Endothelial cell of hepatic sinusoid (primary cell): ENCODE measurements around the gene FAM83D.
"Not testable (repeated sequence)": the region's sequence is repeated elsewhere in the genome, so short reads cannot be mapped to it uniquely, and the experiment has no call there.

Experiments used
- in situ Hi-C: cut with HindIII; loops from 2 replicates; pipeline ENCODE4 v1.10.0; 2017; ENCODE audit warnings: low sequenced_read_pairs

Gene FAM83D

DNA sequence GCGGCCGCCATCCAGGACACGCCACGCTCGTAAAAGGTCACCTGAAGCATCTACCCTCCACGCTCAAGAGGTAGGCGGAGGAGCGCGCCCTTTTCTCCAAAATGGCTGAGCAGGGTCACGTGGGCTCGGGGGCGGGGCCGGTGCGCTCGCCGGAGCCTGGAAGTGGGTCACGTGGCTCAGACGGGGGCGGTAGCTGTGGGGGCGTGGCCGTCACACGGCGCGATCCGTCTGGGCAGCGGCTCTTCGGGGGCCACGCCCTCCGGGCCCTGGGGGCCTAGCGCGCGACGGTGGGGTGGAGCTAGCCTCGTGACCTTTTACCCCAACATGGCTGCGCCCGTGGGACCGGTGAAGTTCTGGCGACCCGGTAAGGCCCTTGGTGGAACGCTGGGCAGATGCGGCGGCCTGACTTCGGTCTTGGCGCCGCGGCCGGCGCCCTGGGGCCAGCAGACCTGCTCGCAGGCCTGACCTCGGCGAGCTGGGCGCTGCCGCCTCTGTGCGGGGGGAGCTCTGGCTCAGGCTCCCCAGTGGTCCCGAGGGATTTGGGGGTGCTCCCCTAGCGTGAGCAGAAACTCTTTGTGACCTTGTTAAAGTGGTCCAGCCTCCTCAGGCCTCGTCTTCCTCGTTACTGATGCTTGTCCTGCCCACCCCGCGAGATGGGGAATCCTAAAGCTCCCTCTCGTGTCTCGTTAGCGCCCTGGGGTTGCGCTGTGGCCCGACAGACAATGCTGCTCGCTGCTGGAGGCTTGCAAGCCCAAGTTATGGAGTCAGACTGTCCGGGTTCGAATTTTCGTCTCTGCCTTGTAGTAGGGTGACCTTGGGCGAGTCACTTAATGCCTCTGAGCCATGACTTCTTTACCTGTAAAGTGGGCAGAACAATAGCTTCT lies 36.1 kb downstream of the FAM83D start, which contains the start of gene DHX35:
TSS of gene DHX35 (plus strand) at position 301 of the 884 bp plus-strand sequence. CDS start at position 325, 24 bp downstream.
- in situ Hi-C loops = no loop called here

DNA sequence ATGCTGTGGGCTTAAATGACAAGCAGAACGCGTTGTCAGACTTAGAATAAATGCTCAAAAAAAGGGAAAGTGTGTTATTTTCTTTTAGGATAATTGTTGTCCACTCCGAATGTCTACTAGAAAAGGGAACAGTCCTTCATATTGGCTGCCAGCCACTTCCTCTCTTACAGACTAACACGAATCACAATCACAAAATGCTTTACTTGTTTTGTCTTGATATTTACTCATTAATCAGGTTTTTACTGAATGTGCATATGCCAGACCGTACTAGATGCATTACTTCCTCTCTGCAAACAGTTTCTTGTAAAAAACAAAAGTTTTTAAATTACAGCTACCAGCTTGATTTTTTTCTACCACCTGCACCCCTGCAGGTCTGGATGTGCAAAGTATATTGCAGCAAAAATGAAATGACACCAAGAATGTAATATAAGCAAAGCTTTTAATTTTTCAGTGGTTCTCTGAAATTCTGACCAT lies 36.7 kb downstream of the FAM83D start:
- in situ Hi-C loops = no loop called here

DNA sequence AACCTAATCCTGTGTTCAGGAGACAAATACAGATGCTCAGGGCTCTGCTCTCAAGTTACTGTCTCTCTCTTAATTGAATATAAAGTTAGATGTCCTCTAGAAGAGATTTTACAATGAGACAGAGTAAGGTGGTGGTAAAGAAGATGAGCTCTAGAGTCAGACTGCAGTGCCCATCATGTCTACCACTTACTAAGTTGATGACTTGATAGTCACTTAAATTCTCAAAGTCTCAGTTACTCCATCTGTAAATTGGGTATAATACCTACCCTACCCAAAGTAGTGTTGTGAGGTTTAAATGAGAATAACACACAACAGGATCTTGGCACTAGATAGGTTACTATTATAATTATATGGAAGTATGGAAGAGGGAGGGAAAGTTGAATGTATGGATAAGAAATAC lies 37.5 kb downstream of the FAM83D start:
- in situ Hi-C loops = no loop called here

DNA sequence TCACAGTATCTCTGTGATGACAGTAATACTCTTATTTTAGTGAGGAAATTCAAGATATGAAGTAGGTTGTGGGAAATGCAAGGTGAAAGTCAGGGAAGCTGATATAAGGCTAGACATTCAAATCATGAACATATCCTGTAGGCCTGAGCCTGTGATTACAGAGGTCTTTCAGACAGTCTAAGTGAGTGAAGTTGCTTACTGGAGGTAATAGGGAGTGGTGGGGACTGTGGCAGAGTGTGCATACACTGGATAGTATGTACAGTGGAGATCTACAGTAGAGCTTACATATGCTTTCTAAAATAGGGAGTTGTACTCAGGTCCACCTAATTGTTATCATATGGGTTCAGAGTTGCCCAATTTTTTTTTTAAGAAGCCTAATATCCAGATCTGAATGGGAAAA lies 39.0 kb downstream of the FAM83D start:
- in situ Hi-C loops = no loop called here

DNA sequence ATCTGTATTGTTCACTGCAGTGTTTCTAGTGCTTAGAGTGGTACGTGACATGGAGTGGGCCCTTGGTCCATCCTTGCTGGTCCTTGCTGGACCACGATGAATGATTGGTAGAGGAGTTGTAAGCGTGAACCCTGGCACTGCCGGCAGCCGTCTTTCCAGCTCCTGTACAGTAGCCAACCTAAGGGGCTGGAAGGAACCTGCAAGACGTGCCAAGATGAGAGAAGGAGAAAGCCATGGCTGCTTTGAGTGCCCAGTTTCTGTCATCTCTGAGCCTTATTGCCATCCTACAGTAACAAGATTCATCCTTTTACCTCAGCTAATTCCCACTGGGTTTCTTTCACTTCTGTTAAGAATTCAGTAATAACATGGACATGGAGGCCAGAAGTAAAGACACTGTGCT lies 41.9 kb downstream of the FAM83D start:
- in situ Hi-C loops = no loop called here

DNA sequence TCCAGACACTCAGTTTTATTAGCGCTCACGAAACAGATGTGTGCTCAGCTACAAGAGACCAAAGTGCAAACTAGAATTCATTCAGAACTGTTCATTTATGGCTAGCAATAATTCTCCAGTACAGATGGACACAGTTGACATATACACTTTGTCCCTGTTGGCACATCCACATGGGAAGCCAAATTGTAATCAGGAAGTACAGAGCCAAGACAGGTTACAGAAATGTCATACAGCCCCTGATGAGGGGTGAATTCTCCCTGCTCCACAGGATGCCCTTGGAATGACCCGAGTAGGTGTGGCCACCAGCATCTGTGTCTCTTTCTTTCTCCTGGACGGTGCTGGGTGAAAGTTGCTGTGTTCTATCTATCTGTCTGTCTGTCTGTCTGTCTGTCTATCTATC lies 43.5 kb downstream of the FAM83D start:
- in situ Hi-C loops = no loop called here

DNA sequence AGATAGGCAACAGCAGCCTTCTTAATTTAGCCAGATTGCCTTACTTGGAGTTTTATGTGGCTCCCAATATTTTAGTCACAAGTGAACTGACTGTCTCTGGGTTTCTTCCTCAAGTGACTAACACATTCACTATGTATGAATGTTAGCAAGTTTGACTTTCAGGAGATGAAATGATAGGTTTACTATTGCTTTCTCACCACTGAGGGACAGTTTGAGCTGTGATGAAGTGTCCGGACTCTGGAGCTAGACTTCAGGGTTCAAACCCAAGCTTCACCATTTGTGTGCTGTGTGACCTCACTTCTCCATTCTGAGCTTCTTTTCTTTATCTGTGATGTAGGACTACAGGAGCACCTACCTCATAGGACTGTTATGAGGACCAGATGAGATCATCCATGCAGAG lies 44.1 kb downstream of the FAM83D start:
- in situ Hi-C loops = no loop called here

DNA sequence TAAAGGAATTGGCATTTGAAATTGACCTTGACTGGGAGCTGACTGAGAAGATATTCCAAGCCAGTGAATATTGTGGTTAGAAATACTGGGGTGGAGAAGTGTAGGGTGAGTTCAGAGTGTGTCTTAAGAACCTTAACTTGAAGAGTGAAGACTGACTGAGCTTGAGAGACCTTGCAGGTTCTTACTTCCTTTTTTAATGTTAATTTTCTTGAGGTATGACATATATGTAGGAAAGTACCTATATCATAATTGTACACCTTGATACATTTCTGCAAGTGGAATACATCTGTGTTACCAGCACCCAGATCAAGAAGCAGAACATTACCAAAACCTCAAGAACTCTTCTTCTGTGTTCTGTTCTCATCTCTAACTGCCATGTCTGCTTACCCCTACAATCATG lies 46.9 kb downstream of the FAM83D start:
- in situ Hi-C loops = no loop called here

GRCh38 chr20:38973645-38974044 lies 47.4 kb downstream of the FAM83D start:
- in situ Hi-C loops = no loop called here

GRCh38 chr20:38975539-38976120 lies 49.4 kb downstream of the FAM83D start:
- in situ Hi-C loops = no loop called here

GRCh38 chr20:38979434-38979833 lies 53.2 kb downstream of the FAM83D start:
- in situ Hi-C loops = no loop called here

- in situ Hi-C loops = no loop called here
Observed at GRCh38 chr20:38979842-38980241, 53.6 kb downstream of the FAM83D start.

- in situ Hi-C loops = no loop called here
Observed at GRCh38 chr20:38982291-38982690, 56.1 kb downstream of the FAM83D start.

GRCh38 chr20:38985060-38985459 lies 58.8 kb downstream of the FAM83D start:
- in situ Hi-C loops = no loop called here

DNA sequence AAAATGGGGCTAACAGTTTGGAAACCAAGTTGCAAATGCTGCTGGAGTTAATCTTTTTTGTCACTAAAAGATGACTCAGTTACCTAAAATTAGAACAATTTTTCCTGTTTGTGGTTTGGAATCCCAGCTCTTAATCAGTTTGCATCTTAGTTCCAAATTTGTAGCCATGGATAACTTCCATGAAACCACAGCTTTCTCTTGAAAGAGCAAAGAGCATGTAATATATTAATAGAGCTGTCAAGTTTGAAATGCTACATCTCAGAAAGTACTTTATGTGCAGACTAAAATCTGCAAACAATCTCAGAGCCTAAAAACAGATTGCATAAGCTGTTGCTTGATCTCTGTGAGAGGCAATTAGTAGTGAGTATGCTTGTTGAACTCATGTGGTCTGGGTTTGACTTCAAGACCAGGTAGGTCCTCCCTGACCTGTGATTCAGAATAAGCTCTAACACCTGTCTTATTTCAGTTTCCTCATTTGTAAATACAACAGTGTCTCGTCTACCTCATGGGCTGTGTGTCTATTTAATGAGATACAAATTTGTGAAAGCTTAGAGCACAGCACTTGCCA lies 59.5 kb downstream of the FAM83D start:
- in situ Hi-C loops = no loop called here

DNA sequence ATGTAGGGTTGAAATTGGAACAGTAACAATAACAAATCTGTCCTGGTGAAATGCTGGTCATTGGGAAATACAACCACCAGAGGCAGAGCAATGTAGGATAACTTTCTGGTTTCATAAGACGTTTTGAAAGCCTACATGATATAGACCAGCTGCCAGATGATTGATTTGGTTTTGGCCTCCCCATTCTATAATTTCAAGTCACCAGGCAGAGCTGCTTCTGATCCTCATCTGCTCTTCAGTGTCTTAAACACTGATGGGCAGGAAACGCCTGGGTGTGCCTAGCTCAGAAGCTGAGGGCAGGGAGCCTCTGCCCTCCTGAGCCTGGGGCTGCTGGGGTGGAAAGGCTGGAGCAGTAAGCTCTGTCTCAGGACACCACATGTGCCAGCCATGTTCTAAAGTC lies 60.4 kb downstream of the FAM83D start:
- in situ Hi-C loops = no loop called here

GRCh38 chr20:38987777-38988176 lies 61.6 kb downstream of the FAM83D start:
- in situ Hi-C loops = no loop called here

DNA sequence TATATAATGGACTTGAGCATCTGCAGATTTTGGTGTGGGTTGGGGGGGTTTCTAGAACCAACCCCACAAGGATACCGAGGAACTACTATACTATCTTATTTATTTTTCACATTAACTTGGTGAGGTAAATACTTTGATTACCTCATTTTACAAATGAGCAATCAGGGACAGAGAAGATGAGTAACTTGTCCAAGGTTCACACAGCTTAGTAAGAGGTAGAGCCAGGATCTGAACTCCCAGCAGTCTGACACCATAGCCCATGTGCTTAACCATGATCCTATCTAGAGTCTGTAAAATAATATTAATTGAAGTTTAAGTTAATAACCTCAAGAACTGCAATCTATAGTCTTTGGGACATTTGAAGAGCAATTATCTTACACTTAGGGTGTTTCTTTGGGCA lies 64.5 kb downstream of the FAM83D start:
- in situ Hi-C loops = no loop called here

- in situ Hi-C loops = no loop called here
Observed at GRCh38 chr20:38991814-38992704, 65.8 kb downstream of the FAM83D start.

DNA sequence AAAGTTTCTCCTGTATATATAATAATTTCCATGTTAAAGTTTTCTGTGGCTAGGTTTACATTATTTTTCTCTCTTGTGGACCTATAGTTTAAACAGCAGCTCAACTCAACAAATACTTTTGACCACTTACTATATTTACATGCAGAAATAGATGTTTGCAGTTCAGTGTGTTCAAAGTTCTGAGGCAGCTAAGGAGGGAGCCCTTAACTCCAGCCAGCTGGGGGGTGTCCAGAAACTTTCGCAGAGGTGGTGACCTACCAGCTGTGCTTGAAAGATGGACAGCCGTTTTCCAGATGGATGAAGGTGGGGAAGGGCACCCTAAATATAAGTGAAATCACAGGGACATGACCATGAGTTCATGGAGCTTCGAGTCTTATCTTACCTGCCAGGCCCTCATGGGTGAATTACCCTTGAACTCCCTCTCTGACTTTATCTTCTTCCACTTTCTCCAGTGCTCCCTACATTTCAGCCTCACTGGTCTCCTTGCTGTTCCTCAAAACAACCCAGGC lies 69.4 kb downstream of the FAM83D start:
- in situ Hi-C loops = no loop called here

- in situ Hi-C loops = not testable (repeated sequence)
Observed at GRCh38 chr20:38996866-38997265, 70.6 kb downstream of the FAM83D start.
